UCSD-AML1 (cell line): ENCODE data around the gene MKS1.
A peak's percentile ranks its signal among the peaks of the same experiment; 100 is the strongest.

Experiments
- DNase-seq: peaks from one replicate; lab custom pipeline; 2025; ENCODE audit not compliant: unreplicated experiment; lab: John Stamatoyannopoulos, UW

The MKS1 gene

DNA sequence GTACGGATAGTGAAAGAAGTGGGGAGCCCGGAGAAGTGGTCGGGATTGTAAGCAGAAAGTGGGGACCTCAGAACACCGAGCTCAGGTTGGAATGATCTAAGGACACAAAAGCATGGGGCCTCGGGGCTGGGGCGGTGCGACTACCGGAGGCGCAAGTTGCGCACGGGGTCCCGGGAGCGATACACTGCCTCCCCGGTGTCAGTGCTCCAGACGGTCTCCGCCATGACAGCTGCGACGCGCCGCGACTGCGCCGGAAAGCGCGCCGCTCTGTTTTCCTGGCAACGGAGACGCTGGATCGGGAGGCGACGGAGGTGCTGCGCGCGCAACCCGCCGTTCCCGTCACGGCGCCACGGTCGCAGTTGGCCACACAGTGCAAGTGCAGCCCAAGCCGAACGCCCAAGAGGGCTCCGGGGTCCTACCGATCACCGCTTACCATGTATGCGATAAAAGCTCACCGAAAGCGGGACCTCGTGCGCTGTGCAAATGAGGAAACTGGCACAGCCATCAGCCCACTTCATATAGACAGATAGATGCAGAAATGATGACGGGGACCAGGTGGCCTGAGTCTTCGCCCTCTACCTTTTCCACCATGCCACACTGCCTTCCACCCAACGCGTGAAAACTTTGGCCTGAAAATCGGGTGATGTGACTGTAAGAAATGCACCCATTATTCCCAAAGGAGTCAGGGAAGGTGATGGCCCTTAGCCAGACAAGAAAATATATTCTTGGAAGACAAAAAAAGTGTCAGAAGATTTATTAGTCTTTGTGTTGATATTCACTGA is at the start of gene MKS1:
TSS of gene MKS1 (minus strand) at position 249 of the 782 bp plus-strand sequence. CDS start at position 224, 25 bp downstream.
- peak; percentile 96 for DNase-seq

DNA sequence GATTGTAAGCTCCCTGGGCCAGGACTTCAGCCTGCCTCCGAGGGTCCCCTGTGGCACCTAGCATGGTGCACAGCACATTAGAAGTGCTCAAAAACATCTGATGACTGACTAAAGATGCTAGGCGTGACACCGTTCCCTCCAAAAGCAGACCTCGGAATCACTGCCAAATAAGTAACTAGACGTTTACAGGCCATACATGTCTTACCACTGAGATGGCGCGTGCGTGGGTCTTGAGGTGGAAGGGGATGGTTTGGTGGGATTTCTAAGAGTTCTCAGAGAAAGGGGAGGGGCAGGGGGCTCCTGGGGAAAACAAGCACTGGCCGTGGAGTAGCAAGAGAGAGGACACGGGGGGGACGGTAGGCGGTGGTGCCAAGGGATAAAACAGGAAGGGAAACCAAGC is 49.3 kb upstream of the MKS1 start:
- no peak for DNase-seq

DNA sequence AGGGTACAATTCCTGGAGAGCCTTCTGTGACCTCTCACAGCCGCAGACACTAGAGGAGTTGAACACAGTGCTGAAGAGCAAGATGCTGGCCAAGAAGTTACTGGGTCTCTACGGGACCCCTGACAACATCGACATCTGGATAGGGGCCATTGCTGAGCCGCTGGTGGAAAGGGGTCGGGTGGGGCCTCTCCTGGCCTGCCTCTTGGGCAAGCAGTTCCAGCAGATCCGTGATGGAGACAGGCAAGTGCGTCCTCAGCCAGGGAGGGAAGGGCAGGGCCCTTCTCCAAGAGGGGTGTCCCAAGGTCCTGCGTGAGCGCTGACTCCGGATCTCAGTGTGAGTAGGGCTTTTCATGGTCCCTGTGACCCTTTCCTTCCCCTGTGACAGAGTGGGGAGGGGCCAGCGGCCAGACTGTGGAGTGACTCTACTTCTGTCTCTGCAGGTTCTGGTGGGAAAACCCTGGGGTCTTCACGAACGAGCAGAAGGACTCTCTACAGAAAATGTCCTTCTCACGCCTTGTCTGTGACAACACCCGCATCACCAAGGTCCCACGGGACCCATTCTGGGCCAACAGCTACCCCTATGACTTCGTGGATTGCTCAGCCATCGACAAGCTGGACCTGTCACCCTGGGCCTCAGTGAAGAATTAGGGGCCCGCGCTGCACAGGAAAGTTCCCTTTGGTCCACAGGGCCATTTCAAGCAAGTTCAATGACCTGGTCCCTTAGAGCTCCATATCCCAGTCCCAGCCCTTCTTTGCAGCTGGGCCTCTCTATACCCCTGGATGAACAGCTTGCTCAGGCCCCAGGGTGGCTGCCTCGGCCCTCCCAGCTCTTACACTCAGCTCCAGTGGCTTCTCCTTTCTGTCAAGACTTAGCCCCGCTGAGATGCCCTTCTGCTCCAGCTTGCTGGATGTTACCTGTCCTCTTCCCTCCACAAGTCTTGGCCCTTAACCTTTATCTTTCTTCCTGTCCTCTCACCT is 48.6 kb upstream of the MKS1 start:
- no peak for DNase-seq

DNA sequence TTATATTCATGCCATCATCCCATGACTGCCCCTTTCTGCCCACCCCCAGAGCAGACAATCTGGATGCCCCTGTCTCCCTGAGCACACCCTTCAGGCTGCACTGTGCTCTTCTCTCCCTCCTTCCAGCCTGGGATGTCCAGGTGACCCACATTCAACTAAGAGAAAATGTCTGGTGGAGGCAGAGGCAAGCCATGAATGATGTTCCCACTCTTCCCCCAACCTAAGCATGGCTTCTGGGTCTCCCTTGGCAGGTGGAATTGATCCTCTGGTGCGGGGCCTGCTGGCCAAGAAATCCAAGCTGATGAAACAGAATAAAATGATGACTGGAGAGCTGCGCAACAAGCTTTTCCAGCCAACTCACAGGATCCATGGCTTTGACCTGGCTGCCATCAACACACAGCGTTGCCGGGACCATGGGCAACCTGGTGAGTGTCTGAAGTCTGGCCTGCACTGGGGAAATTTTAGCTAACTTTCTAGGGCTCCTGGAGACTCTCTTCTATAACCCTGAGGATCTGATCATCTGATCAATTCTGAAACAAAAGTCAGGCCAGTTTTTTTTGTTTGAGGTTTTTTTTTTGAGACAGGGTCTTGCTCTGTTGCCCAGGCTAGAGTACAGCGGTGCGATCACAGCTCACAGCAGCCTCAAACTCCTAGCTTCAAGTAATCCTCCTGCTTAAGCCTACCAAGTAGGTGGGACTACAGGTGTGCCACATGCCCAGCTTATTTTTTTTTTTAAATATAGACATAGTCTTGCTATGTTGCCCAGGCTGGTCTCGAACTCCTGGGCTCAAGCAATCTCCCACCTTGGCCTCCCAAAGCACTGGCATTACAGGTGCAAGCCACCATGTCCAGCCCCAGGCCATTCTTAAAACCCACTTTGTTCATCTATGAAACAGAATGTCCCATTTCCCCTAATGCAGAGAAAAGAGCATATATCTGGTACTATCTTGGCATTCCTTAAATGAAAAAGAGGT is 47.1 kb upstream of the MKS1 start:
- no peak for DNase-seq

DNA sequence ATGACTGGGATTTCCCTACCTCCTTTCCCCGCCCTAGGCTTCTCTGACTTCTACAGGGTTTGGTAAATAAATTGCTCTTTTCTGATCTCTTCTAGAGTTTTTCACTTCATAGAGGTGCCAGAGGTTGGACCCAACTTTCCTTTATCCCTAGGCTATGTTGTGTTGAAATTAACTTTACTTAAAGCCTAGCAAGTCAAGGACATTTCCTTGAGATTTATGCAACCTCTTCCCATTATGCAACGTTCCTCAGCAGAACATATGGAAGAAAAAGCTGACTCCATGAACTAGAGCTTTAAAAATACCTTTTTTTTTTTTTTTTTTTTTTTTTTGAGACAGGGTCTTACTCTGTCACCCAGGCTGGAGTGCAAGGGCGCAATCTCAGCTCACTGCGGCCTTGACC is 46.2 kb upstream of the MKS1 start:
- DNase-seq, result no peak

DNA sequence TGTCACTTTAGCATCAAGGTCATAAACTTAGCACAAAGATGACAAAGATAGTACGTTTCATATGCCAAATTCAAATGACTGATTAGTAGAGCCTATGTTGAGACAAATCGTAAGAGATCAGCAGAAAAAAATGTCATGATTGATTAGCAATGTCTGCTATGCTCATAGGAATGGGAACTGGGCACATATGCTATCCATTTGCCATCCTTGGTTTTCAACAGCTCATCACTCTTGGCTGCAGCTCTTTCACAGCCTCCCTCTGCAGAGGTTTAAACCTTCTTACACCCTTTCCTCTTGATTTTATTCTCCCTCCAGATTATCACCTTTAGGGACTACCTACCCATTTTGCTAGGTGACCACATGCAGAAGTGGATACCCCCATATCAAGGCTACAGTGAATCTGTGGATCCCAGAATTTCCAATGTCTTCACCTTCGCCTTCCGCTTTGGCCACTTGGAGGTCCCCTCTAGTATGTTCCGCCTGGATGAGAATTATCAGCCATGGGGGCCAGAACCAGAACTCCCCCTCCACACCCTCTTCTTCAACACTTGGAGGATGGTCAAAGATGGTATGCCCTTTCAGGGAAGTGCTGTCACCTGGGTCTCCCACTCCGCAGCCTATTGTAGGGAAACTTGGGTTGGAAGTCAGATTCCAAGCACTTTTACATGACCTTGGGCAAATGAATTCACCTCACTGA is 45.5 kb upstream of the MKS1 start:
- no peak for DNase-seq

- no peak for DNase-seq
Measured at GRCh38 chr17:58263773-58264172, 44.7 kb upstream of the MKS1 start.

DNA sequence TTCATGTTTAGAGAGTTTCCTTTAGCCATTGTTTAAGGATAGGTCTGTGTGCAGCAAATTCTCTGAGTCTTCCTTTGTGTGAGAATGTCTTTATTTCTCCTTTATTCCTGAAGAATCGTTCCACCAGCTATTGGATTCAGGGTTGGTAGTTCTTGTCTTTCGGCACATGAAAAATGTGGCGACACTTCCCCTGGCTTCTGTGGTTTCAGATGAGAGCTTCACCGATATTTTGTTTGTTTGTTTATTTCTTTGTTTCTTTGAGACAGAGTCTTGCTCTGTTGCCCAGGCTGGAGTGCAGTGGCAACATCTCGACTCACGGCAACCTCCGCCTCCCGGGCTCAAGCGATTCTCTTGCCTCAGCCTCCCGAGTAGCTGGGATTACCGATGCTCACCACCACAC is 43.1 kb upstream of the MKS1 start:
- DNase-seq, result no peak

GRCh38 chr17:58254803-58255202 is 35.7 kb upstream of the MKS1 start:
- no peak for DNase-seq

GRCh38 chr17:58253082-58253481 is 34.0 kb upstream of the MKS1 start:
- no peak for DNase-seq

- DNase-seq, result no peak
Measured at GRCh38 chr17:58252141-58252540, 33.1 kb upstream of the MKS1 start.

GRCh38 chr17:58250344-58251011 is 31.4 kb upstream of the MKS1 start:
- DNase-seq, result no peak

- DNase-seq, result peak; percentile 75
Measured at GRCh38 chr17:58249270-58250133, 30.4 kb upstream of the MKS1 start.

GRCh38 chr17:58248955-58249269 is 29.9 kb upstream of the MKS1 start:
- no peak for DNase-seq

GRCh38 chr17:58247511-58248363 is 28.7 kb upstream of the MKS1 start:
- DNase-seq, result peak; percentile 48

DNA sequence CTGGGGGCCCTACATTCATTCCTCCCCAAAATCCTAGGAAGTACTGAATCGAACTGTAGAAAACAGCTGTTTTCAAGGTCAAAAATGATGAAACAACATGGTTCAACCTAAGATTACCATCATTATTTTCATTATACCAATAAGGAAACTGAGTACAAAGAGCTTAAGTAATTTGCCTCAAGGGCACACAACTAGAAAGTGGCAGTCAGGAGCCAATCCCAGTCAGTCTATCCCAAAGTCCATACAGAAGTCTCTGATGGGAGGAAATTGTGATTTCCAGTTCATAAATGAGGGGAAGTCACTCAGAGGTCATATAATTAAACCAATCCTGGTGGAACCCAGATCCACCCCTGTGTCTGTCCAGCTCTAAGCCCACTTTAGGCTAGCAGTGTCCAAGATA is 27.7 kb upstream of the MKS1 start:
- no peak for DNase-seq

DNA sequence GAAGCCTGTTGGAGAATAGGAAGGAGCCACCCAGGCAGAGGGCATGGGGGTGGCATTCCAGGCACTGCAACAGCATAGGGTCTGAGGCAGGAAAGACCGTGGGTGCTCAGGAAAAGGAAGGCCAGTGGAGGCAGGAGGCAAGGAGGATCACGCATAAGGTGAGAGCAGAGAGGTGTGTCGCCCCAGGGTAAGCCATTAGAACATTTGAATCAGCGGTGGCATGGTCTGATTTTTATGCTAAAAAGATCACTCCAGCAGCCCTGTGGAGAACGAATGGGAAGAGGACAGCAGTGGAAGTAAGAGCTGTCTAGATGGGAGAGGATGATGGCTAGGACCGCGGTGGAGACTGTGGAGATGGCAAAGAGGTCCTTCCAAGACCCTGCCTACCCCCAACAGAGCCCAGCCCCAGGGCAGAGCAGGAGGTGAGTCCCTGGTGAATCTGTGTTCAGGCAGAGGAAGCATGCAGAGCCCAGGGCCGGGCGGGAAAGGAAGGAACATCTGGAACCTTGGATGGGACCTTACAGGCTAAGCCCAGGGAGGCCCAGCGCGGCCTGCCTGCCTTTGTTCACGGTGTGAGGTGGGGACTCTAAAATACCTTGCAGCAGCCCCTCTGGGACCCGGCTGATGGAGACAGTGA is 27.2 kb upstream of the MKS1 start:
- no peak for DNase-seq
